NCI-H2227 (cell line): Measurements from ENCODE around the gene PRH1.

ENCODE experiments used
- DNase-seq: peaks from one replicate; lab custom pipeline; 2025; ENCODE audit not compliant: unreplicated experiment; lab: John Stamatoyannopoulos, UW

Gene PRH1

GRCh38 chr12:10842862-10843261 is 41.2 kb downstream of the PRH1 start:
- DNase-seq = no peak

GRCh38 chr12:10838461-10838860 is 45.6 kb downstream of the PRH1 start:
- DNase-seq = no peak
